HL-60 (cell line): ENCODE results near the gene ARPP21.

Source experiments
- GABPA ChIP-seq: IDR thresholded peaks from 2 replicates; pipeline ENCODE4 v1.6.1; 2012; ENCODE audit warnings: low read depth
- TF ChIP-seq, protein P1 (sequence below): IDR thresholded peaks from one replicate; pipeline ENCODE4 v1.5.1; 2011; ENCODE audit warnings: low read length, control low read depth, inconsistent platforms; ENCODE audit not compliant: insufficient read depth

DNA sequence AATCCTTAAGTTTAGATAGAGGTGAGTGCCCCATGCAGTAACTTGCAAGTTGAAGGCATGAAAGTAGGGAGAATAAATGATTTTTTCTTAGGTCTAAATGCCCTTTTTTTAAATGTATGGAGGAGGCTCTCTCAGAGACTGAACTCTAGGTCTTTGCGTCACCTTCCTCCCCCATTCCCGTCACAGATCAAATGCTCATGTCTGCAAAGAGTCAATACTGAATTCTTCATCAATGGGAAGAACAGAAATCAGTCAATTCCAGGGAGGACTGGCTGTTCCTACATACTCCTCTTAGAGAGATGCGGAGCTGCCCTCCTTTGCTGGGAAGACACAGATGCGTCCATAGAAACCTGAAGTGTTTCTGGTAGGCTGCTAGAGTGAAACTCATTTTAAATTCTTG, 98.2 kb downstream of the ARPP21 start:
- TF ChIP-seq, protein P1, sequence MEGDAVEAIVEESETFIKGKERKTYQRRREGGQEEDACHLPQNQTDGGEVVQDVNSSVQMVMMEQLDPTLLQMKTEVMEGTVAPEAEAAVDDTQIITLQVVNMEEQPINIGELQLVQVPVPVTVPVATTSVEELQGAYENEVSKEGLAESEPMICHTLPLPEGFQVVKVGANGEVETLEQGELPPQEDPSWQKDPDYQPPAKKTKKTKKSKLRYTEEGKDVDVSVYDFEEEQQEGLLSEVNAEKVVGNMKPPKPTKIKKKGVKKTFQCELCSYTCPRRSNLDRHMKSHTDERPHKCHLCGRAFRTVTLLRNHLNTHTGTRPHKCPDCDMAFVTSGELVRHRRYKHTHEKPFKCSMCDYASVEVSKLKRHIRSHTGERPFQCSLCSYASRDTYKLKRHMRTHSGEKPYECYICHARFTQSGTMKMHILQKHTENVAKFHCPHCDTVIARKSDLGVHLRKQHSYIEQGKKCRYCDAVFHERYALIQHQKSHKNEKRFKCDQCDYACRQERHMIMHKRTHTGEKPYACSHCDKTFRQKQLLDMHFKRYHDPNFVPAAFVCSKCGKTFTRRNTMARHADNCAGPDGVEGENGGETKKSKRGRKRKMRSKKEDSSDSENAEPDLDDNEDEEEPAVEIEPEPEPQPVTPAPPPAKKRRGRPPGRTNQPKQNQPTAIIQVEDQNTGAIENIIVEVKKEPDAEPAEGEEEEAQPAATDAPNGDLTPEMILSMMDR, result no peak
- TF ChIP-seq GABPA, result no peak
